Midbrain (tissue), 1 donor: ENCODE measurements around the gene COG6.

ENCODE experiments used
- DNase-seq: peaks from one replicate; lab custom pipeline; 2025; lab: John Stamatoyannopoulos, UW

Gene COG6

DNA sequence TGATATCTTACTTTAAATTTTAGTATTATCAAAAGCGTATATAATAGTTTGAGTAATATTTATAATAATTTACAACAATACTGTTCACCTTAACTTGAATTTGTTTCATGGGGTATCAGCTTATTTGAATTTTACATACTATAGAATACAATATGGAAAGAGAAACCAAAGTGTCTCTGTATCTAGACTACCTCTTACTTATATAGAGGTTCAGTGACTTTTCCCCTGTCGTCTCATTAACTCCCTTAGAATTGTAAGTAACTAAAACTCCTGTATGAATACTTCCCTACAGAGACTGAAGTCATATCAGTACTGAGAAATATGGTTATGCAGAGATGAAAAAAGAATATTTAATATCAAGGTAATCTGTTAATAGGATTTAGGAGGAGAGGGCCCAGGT is 26.8 kb downstream of the COG6 start:
- DNase-seq = no peak

DNA sequence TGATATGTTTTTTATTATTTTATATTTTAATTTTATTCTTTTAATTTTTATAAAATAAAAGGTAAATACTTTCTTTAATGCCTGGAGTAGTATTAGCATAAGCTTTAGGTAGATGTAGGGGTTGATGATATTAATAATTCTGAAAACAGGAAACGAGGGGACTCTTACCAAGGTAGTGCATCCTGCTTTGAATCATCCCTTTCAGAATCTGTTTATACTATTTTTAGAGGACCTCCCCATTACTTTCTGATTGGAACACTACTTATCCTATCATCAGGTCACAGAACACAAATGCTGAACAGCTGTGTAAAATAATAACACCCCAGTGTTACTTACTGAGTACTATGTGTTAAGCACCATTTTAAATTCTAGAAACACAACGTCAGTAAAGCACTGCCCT is 27.3 kb downstream of the COG6 start:
- no peak for DNase-seq

DNA sequence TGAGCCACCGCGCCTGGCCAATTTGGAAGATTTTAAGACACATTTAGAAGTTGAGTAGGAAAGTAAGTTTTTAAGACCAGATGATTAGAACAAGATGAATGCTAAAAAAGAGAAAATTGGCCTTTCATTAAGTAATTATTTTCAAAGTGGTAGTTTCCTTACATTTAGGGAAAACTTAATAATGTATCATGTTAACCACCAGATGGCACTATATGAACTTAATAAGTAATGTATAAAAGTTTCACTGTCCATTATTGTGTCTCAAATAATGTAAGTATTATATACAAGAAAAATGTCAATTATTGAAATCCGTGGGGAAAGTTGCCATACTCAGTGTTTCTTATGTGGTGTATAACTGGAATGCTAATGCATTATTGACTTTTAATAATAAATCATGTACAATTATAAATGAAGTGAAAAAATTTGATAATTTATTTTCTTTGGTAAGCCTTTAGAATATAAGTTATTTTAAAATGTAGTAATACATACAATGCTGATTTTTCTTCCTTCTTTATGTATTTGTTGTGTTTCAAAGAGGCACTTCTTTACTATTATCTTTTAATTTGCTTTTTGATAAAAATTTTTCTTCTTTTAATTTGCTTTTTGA is 29.2 kb downstream of the COG6 start:
- DNase-seq = peak; percentile 5

DNA sequence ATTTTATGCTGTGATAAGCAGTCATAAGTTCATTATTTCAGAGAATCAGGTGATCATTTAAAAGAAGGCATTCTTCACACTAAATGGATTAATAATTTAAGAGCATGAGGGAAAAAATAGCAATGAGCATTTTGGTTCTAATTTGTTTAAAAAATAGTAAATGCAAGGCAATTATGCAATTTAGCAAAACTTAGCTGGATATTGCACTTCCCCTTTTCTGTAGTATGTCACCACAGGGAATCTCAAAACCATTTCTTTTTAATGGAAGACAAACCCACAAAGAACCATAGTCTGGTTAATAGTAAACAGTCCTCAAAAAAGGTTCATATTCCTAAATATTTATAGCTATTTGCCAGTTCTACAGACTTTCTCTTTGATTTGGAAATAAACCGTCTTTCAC is 30.2 kb downstream of the COG6 start:
- DNase-seq = no peak

DNA sequence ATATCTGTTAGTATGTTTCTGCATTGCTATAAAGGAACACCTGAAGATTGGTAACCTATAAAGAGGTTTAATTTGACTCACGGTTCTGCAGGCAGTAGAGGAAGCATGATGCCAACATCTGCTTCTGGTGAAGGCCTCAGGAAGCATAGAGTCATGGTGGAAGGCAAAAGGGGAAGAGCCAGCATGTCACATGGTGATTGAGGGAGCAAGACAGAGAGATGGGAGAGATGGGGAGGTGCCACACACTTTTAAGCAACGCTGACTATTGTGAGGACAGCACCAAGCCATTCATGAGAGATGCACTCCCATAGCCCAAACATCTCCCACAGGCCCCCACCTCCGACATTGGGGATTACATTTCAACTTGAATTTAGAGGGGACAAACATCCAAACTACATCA is 32.8 kb downstream of the COG6 start:
- DNase-seq = no peak

DNA sequence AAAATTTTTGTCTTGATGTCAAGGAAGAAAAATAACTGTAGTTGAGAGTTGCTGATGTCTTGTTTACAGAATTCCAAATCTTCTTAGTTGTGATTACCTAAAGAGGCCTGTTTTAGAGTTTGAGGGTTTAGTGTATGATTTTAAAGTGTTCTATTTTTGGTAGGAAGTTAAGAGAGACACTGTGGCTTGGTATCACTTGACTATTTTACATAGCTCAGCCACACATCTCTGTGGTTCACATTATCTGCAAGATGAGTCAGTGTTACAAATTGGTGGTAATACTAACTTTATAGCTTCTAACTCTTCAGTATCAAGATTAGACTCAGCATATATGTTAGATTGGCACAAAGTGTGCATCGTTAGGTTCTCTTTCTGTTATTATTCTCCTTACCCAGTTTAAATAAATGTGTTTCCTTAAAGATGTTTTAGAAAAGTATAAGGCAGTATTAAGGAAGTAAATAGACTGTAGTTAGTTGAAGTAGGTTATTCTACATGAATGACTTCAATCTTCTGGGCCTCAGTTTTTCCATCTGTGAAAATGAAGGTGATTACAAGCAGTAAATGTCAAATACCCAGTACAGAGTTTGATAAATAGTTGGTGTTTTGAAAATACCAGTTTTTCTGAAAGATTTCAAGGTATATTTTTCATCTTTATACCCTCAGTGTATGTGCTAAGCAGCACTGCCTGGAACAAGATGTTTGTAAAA is 33.4 kb downstream of the COG6 start:
- DNase-seq = no peak

DNA sequence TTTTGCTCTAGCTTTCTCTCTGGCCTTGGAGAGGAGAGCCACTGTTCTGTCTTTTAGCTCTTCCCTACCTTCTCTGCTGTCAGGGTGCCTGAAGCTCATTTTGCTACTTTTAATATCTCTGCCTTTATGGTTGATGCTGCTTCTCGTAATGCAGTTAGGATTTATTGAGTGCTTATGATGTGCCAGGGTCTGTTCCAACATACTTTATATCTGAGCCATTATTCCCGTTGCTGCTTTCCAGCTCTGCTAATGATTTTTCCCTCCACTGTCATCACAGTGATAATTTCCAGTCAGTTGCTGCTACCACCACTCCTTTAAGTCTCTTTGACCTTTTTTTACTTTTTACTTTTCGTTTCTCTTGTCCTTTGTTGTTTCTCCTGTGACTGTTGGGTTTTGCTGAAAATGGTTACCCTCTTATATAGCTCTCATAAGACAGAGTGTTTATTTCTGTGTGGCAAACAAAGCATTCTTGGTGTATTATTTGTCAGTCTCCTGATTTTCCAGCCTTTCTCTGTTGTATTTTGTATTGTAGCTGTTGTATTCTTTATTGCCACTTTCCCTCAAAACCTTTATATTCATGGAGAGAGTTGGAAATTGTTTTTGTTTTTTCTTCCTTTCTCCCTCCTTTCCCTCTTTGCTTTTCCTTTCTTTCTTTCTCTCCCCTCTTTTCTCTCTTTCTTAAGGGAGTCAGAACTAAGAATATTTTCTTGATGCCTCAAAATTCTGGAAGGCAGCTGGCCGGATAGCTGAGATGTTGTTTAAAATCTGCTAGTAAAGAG is 37.4 kb downstream of the COG6 start:
- no peak for DNase-seq

DNA sequence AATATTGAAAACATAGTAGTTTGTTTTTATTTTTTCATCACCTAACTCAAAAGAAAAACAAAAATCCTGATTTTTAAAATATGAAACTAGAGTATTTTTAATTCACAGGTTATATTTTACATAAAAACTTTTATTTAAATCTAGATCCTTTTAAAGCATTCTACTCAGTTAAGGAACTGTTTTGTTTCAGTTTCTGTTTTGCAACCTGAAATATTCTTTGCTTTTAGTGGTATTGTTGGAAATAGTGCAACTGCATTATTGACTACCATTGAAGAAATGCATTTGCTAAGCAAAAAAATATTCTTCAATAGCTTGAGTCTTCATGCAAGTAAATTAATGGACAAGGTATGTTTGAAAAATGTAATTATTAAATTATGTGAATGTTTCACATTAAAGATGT is 43.8 kb downstream of the COG6 start:
- no peak for DNase-seq

DNA sequence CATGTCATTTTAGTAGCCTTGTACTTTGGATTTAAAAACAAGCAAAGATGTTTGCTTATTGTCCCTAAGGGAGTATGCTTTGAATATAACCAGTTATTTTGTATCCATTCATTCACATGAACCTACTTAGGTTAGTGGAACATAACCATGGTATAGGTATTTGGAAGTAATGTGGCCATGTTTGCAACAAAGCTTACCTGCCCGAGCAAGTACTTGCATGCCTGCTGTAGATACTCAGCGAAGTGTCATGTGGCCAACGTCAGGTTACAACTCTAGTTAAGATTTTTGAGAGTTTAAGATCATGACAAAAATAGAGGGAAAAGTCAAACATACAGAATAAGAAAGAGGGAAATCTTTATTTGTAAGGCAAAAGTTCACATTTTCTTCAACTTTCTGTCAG is 57.2 kb downstream of the COG6 start:
- no peak for DNase-seq

DNA sequence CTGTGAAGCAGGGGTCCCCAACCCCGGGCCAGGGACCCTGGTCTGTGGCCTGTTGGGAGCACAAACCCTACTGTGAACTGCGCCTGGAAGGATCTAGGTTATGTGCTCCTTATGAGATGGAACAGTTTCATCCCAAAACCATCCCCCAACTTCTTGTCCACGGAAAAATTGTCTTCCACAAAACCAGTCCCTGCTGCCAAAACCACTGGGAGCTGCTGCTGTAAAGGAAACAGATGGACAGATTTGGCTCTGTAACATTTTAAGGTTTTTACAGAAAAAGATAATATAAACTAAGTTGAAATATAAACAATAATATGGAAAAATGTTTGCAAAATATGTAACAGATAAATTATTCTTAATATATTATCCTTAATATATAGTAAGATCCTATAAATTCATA is 73.7 kb downstream of the COG6 start:
- no peak for DNase-seq

DNA sequence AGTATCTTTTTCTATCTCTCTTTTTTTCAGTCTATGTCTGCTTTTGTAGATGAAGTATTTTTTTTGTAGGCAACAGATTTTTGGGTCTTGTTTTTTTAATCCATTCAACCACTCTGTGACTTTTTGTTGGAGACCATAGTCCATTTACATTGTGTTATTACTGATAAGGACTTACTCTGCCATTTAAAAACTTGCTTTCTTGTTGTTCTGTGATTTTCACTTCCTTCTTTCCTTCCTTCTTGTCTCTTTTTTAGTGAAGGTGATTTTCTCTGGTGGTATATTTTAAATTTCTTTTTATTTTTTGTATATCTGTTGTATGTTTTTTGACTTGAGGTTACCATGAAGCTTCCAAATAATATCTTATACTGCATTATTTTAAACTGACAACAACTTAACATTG is 79.5 kb downstream of the COG6 start:
- no peak for DNase-seq

DNA sequence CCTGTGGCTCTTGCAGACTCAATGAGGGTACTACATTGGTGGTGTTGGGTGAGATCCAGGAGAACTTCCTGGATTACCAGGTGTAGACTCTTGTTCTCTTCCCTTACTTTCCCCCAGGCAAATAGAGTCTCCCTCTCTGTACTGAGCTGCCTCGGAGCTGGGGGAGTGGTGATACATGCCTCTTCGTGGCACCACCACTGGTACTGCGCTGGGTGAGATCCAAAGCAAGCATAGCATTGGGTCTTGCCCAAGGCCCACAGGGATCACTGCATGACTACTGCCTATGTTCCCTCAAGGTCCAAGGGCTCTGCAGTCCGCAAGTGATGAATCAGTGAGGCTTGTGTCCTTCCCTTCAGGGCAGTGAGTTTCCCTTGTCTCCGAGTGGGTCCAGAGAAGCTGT is 81.6 kb downstream of the COG6 start:
- no peak for DNase-seq

DNA sequence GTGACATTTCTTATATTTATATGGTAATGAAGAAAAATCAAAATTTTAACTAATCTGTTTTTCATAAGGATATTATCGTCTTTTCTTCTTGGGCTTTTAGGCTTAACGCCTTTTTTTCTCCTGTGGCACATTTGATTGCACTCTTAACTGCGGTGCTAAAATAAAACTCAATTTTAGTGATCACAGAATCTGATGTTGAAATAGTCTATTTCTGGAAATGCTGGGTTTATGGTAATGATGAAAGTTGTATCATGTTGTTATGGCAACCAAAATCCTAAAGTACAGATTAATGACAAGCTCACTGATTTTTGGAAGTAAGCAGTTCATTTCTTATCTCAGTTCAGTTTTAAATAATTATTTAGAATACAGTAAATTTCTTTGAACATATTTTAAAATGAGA is 85.3 kb downstream of the COG6 start:
- DNase-seq = no peak

DNA sequence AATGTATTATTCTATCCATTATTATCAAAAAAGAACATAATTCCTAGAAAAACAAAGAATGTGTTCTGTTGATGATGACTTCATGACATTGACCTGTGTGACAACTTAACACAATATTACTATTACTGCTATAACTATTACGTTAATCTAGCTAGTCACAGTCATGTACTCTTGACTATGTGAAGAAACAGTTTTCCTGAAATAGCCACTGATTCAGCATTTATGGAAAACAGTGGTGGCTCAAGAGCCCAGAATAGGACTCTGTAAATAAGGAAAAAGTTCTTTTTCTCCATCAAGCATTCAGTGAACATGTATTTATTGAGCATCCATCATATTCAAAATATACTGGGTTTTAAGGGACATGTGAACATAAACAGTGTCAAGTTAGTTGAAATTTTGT is 93.5 kb downstream of the COG6 start:
- DNase-seq = no peak

DNA sequence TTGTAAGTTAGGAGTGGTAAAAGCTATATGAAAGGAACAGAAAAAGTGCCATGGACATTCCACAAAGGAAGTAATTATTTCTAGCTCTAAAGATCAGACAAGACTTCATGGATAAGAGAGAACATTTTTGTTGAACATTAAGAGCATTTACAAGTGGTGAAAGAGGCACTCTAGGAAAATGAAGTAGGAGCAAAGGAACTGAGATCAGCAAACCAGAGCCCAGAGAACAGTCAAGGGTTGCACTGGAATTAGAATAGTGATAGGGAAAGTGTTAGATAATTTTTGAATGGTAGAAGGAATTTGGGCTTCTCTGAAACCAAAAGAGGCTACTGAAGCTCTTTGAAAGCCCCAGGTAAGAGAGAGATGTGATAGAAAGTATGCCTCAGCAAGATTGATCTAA is 94.1 kb downstream of the COG6 start:
- DNase-seq = no peak

DNA sequence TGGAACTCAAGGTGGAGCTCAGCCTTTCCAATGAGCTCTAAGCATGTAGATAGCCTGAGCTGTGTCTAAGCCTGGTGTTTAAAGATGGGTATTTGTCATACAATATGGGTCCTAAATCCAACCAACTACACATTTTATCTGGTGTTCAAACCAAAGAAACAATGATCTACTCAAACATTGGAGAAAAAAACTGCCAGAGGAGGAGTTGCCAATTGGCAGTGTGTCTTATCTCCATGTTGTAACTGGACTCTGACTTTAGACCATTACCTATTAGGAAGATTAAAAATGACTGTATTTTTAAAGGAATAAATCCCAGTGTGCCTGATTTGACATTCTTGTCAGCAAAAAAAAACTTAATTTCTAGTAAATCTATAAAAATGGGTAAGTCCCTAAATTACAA is 96.3 kb downstream of the COG6 start:
- no peak for DNase-seq

DNA sequence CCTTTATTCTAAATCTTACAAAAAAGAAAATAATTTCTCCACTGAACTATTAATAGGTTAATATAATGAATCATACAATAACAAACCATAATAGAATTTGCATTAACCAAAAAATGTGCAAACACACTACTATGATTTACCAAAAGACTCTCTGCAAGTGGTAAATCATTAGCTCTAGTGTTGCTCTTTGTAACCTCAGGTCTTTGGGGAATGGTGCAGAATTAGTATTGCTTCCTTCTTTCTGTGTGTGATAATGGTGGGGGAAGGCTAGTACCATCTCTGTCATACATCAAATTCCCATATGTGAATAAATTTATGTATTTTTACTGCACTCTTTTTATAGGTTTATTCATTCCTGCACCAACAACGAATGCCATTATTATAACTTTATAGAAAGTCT is 105.1 kb downstream of the COG6 start:
- DNase-seq = no peak

DNA sequence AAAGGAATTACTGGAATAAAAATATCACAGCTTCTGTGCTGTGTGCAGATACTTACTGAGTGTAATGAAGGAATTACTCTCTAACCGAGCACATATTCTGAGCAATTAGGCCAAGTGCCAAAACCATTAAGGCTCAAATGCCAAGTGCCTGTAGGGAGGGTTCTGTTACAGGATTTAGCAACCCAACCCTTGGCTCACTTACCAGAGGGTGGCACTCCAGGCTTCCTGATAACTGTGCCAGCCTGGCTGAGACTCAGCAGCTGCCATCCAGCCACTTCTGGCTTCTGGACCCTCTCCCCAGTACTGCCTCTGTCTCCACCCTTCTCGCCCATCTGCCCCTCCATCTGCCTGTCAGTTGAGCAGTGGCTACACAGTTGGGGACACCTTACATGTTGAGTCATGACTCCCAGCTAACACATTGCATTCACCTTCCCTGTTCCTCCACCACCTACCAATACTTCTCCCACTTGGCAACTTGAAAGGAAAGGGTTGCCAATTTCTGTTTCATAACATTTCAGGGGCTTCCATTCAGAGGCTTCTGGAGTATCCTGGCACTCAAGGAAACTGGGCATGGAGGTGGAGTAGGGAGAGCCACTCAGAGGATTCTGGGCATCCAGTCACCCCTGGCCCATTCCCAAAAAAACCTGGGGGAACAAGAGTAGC is 110.5 kb downstream of the COG6 start:
- DNase-seq = peak; percentile 88

DNA sequence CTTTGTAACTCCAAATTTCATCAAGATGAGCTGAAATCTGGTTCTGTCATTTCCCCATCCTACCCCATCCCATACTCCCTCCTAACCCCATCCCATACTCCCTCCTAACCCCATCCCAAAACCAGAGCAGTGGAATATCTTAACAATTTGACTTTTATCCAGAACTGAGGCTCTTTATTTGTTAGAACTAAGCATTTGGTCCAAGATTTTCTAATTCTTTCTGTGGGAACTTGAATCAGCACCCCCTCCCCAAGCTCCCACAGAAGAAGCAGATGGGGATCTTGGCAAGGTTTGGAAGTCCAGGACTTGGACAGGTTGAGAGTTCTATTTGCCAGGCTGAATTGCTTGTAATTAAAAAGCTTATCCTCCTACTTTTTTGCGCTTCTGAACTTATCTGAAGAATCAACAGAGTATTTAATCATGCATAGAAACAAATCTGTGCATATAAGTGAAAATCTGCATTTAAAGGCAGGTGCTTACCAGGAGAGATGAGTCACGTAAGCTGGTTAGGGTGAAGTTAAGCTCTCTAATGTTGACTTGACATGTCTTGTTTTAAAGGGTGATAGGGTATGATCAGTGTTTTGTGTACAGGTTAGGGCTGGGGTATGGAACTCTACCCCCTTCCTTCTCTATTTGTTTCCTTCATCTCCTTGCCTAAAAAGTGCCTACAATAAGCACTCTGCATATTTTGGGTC is 111.1 kb downstream of the COG6 start:
- DNase-seq = peak; percentile 69

DNA sequence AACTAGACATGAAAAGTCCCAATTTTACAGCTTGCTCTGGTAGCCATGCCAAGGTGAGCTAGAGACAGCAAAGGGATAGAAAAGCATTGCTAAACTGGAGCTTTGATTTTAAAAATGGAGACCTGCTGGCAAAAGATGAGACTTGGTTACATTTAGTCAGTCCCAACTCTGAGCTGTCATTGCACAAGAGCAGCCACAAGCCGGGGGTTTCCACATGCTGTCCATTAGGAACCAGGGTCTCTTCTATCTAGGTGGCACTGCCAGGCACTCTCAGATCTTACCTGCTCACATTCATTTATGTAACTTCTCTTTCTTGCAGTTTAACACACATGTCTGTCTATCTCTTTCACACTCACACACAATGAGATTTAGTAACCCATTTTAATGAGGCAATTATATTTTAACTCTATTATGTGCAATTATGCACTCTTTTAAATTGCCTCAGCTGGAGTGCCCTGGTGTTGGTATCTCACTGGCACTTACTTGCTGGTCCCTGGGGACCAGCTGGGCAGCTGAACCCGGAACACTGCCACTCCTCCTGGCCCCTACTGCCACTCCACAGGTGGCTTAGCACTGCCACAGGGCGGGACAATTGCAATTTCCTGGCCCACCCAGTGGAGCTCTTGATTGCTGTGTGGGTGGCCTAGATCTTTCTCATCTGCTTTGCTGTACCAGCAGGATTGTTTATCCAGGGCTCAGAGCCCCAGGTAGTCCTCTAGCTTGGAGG is 112.5 kb downstream of the COG6 start:
- DNase-seq = no peak

DNA sequence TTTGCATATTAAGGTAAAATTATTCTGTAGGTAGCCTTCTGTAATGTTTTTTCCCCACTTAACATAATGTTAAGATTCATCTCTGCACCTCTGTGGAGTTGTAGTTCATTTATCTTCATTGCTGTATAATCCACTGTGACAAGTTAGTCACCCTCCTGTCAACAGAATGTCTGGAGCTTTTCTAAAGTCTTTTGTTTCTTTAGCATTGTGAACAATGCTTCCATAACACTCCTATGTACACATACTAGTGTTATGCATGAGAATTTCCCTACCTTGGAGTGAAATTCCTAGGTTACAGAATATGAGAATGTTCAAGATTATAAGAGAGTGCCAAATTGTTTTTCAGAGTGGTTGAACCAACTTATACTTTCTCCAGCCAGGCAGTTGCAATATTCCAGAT is 113.5 kb downstream of the COG6 start:
- DNase-seq = no peak
